ENCODE results near the gene ZFP69B.

ZFP69B gene

DNA sequence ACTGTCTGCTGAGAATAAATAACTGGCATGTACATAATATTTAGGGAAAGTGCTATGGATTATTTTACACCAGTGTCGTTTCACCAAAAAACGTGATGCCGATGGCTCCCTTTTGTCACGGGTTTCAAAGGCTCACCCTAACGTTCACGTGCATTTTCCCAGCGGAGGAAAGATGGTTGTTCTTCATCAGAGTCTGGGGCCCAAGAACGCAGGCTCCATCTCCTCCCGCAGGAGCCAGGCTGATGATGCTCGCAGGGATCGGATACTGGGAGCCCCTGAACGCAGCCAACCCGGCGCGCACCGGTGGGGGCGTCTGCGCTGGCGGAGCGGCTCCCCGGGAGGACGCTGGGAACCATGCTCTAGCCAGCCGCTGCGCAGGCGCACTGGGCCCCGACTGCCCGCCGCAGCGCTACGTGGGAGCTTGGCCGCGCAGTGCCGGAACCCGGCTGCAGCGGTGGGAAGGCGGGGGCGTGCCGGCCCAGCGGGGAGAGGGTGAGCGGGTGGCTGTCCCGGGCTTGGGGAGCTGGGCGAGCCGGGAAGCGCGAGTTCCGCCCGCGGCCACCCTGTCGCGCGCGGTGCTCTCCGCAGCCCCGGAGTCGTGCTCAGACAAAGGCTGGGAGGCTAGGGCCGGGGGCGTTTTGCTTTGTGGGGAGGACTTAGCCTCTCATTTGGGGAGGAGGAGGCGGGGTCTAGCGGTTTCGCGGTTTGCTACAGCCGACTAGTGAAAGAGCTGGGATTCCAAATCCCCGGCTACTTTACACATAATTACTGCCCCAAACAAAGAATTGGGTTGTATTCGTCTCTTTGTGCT, at the start of gene ZFP69B:
Gene ZFP69B, plus strand, starts transcription at position 793 of the 811 bp plus-strand sequence. CDS start 486 bp downstream, outside the sequence.
- FAIRE-seq, result peak; percentile 88
- DNase-seq (ENCODE audit: insufficient read length, low spot score), result peak; percentile 92

DNA sequence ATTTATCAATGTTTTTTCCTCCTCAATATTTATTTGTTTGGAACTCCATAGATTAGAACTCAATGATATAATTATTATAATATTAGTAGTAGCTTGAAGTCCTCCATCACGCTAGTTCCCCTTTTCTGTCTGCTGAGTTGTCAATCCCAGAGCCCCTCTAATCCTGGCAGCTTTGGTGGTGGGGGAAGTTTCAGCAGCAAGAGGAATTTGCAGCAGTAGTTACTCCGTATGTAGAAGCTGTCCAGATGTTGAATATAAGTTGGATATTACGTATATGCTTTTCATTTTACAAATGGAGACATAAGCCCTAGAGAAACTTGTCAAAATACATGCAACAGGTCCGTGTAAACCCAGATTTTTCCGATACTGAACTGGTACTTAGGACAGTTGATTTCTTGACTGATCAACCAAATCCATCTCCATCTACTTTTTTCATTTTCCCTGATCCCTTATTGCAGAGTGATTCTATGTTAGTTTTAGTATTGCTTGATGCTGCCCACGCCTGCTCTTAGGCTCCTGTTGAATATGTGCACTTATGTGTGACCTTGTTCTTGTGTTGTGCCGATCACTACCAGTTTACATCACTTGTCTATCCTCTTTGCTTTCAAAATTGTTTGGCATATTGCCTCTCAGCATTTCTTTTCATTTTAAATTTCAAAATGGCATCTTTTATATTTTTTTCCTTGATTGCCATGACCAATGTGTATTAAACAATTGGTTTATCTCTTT, 48.6 kb upstream of the ZFP69B start:
- FAIRE-seq (no peak), DNase-seq (ENCODE audit: insufficient read length, low spot score) (no peak)

DNA sequence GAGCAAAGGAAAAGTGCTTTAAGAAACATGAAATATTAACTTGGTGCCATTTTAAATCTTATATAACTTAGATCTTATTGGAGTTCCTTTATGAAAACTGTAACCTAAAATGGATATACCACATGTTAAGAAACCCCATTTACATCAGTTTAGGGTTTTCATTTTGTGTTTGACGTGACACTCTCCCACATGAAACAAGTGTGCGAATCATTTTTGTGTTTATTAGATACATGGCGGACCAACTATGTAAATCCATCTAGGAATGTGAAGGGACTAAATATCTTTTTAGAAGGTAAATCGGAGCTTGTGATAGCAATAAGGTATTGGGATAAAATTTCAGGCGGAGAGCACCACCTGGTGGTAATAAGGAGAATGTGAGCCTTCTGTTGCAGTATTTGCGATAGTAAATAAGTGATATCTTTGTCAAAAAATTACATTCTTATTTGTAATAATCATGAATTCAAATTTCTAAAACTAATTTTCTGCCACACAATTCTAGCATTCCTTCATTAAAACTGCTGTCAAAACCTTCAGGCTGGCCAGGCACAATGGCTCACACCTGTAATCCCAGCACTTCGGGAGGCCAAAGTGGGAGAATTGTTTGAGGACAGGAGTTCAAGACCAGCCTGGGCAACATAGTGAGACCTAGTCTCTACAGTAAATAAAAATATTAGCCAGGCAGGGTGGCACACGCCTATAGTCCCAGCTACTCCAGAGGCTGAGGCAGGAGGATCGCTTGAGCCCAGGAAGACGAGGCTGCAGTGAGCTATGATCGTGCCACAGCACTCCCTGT, 45.4 kb upstream of the ZFP69B start:
- peak; percentile 44 for DNase-seq (ENCODE audit: insufficient read length, low spot score)
- no peak for FAIRE-seq

DNA sequence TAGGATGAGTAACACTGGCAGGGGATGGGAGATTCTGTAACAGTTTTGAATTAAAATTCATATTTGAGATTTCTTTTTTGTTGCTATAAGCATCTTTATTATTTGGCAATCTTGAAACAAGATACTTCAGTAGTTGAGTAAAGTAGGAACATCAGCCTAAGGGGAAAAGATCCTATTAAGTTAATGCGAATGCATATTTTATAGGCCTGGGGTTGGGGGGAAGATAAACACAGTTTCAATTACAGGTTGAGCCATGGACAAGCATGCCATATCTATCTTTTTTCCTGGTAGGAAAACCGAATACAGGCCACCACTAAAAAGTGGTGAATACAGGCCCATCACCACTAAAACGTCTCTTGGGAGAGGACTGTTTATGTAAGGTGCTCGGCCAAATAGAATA, 44.5 kb upstream of the ZFP69B start:
- FAIRE-seq, result no peak

DNA sequence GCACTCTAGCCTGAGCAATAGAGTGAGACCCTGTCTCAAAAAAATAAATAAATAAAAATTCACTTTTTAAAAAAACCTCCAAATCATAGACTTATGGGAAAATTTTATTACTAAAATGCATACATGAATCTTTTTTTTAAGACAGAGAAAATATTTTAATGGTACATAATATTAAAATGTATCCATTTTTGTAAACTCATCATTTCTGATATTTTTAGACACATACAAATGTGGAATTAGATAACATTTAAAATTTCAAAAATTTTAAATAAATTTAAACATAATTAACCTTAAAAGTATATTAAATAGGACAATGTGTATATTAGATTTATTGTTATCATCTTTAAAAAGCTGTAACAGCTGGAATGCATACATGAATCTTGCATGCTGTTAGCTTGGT, 42.8 kb upstream of the ZFP69B start:
- no peak for FAIRE-seq
- DNase-seq (ENCODE audit: insufficient read length, low spot score), result no peak

More for the DNA sequence above, 44.5 kb upstream of the ZFP69B start:
- DNase-seq (ENCODE audit: insufficient read length, low spot score), result no peak

DNA sequence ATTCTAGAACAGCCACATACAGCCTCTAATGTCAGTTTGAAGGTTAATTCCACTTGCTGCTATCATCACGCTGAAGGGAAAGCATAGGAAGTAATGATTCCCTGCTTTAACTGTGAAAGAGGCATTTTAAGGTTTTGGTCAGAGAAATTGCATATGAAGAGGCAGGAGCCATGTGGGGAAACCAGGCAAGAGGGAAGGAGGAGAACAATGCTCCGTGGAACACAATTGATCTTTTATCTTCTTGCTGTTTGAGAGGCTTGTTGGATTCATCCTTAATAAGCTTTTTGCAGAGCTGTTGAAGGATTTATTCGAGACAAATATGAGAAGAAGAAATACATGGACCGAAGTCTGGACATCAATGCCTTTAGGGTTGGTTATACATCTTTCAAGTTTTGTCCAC, 40.8 kb upstream of the ZFP69B start:
- DNase-seq (ENCODE audit: insufficient read length, low spot score) (no peak), FAIRE-seq (no peak)

DNA sequence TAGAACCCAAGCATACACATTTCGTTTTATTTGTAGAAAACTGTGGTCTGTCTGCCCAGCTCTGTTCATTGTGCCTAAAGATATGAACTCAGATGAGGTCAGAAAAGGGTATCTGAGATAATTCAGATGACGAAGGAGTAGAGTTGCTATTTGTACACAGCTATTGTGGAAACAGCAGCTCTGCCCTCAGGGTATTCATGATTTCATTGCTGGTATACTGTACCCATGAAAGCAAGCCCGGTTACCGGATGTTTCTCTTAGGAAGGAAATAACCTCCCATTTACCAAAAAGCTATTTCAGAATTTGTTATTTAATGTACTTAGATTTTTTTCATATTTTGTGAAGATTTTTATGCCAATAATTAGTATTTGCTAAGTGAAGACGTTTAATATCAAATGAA, 39.0 kb upstream of the ZFP69B start:
- no peak for DNase-seq (ENCODE audit: insufficient read length, low spot score)
- FAIRE-seq, result no peak

DNA sequence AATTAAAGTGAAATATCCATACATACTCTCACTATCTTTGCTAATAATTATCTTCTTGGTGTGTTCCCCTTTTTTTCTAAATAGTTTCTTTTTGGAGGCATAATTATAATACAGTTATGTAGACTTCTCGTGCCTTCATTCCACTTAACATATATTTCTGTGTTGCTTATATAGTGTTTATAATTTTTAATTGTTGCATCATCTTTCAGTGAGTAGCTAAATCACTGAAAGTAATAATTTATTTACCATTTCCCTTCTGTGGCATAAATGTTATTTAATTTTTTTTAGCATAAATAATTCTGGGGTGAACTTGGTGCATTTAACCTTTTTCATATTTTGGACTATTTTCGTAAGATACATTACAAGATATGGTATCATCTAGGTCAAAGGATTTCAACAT, 38.4 kb upstream of the ZFP69B start:
- DNase-seq (ENCODE audit: insufficient read length, low spot score) (no peak), FAIRE-seq (no peak)

DNA sequence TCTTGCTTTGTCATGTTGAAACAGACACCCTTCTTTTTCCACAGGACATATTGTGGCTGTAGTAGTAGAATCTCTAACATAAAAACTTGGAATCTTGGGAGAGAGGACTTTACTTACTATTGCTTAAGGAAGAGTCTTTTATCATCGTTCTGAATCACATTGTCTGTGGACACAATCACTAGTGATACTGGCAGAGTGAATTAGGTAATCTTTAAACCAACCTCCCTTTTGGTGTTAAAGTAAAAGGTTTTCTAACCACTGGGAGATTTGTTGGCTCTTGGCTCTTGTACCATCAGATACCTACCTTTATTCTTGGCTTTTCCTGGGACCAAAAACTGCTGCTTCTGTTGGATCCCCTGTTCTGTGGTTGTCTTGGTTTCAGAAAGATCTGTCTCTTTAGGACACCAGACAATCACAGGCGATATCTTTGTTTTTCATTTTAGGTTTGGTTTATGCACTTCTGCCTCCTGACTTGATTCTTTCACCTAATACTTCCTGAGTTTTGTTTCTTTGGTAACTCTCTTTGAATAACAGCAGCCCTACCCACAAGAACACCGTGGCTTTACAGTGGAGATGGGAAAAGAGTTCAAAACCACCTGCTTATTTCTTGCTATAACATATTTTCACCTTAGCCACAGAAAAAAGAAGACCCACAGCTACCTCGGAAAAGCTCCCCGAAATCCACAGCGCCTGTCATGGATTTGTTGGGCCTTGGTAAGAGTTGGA, 36.6 kb upstream of the ZFP69B start:
- DNase-seq (ENCODE audit: insufficient read length, low spot score) (no peak), FAIRE-seq (no peak)

DNA sequence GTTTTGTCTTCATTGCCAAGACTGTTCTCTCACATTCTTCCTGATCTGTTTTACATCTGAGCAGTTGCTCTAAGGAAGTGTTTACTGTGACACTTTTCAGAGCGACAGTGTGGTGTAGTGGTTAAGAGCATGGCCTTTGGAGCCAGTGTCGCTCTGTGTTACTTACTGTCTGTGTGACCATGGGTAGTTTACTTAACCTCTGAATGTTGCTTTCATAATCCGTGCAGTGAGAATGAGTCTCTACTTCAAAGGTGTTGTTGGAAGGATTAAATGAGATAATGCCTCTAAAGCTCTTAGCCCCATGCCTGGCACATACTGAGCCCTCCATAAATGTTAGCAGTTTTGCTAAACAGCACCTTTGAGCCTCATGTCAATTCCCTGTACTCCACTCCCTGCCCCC, 35.9 kb upstream of the ZFP69B start:
- FAIRE-seq, result no peak
- no peak for DNase-seq (ENCODE audit: insufficient read length, low spot score)

DNA sequence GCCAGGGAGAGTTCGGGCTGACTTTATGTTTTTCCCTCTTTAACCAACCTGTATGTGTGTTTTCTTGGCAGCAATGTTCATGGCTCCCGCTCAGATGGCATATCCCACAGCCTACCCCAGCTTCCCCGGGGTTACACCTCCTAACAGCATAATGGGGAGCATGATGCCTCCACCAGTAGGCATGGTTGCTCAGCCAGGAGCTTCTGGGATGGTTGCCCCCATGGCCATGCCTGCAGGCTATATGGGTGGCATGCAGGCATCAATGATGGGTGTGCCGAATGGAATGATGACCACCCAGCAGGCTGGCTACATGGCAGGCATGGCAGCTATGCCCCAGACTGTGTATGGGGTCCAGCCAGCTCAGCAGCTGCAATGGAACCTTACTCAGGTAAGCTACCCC, 33.6 kb upstream of the ZFP69B start:
- DNase-seq (ENCODE audit: insufficient read length, low spot score) (no peak), FAIRE-seq (no peak)

DNA sequence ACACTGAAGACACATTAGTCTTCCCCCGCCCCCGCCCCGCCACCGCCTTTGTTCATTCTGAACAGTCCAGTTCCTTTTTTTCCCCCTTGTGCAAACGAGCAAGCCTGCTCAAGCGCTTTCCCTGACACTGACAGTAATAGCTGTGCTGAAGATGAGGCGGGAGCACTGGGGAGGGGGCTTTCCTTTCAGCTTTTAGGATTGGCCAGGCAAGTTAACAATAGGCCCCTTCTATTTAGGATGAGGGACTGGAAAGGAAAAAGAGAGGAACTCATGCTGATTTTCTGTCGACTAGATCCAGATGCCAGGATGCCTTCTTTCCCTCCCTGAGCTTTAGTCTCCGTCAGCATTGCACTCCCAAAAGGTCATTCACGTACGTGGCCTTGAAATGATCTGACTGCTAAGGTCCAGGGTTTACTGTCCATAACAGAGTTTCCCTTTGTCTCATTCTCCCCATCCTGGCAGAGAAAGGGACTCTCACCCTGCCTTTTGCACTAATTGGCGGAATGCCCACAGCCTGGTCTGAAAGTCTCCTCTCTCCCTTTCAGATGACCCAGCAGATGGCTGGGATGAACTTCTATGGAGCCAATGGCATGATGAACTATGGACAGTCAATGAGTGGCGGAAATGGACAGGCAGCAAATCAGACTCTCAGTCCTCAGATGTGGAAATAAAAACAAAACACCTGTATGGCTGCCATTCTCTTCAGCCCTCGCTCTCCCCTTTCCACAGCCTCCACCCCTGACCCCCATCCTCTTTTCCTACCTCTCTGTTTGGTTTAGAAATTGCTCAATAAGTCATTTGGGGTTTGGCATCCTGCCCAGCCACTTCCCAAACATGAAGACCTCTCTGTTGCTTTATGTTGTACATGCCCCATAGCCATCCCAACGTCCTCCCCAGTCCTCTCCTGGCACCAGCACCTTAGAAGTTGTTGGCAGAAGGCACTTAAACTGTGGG, 28.6 kb upstream of the ZFP69B start:
- DNase-seq (ENCODE audit: insufficient read length, low spot score), result no peak
- FAIRE-seq, result no peak

DNA sequence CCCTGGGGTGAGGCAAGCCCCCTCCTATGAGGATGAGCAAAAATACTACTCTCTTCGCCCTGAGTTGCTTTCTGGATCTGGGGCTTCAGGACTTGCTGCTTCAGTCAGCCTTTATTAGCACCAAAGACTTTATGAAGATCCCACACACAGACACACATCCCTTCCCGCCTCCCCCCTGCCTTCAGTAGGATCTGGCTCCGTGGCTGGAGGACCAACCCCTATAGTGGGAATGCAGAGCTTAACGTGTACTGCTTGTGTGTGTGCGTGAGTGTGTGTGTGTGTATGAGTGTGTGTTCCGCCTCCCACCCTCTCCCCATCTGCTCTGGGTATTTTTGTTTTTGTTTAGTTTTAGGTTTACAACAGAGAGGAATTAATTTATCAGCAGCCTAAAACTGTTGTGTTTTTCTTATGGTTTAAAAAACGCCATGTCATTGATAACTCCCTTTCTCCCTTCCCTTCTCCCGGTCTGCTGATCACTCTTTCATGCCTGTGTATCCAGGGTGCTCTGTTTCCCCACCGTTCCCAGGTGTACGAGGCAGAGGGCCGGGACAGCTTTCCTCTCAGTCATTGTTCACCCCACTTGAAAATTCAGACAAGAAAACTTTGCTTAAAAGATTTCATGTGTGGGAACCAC, 27.5 kb upstream of the ZFP69B start:
- FAIRE-seq (no peak), DNase-seq (ENCODE audit: insufficient read length, low spot score) (no peak)

DNA sequence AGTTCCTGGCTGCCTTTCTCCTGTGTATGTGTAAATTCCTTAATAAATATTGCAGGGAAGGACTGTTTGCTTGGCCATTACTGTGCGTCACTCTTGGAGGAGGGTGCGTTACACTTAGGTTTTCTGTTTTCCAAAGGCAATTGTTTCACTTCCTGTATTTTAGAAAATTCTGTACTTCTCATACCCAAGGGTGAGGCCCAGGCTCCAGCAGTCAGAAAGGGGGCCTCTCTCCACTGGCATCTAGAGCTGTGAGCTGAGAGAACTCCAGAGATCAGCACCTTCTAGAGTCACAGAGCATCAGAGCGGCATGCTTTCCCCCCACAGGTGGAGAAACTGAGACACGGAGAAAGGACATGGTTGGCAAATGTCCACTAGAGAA, 27.0 kb upstream of the ZFP69B start:
- no peak for DNase-seq (ENCODE audit: insufficient read length, low spot score)
- FAIRE-seq, result no peak

DNA sequence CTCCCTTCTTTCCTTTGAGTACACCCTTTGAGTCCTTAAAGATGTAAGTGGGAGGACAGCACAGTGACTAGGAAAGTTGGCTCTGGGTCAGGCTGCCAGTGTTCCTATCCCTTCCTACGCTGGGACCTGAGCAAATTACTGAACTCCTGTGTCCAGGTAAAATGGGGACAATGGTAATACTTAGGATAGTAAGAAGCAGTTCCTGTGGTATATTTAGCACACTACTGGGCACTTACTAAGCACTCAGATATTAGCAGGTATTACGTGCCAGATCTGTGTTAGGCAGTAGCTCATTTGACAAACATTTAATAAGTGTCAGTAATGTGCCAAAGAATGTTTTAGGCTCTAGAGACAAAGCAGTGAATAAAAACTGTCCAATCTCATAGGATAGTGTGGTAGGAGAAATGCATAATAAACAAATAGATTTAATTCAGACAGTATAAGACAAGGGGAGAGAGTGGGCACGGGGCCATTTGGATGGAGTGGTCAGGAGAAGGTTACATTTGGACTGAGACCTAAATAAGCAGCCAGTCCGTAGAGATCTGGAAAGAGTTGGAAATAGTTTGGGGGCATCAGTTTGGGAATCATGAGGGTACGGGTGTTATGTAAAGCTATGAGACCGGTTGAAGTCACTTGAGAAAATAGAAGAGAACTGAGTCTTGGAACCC, 26.2 kb upstream of the ZFP69B start:
- FAIRE-seq (no peak), DNase-seq (ENCODE audit: insufficient read length, low spot score) (no peak)

DNA sequence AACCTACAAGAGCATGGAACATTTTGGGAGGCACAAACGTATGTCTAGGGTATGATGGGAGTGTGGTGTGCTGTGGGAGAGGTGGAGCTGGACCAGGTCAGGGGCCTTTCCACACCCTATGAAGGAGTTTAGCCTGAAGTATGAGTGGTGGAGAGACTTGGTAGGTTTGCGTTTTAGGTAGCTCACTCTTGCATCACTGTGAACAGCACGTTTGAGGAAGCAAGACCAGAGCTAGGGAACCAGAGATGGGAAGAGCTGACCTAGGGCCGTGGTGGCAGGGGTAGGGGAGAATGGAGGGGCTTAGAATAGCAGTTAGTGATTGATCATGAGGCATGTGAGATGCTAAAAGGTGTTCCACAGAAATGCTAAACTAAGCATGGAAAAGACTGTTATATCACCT, 25.1 kb upstream of the ZFP69B start:
- no peak for DNase-seq (ENCODE audit: insufficient read length, low spot score)
- no peak for FAIRE-seq

DNA sequence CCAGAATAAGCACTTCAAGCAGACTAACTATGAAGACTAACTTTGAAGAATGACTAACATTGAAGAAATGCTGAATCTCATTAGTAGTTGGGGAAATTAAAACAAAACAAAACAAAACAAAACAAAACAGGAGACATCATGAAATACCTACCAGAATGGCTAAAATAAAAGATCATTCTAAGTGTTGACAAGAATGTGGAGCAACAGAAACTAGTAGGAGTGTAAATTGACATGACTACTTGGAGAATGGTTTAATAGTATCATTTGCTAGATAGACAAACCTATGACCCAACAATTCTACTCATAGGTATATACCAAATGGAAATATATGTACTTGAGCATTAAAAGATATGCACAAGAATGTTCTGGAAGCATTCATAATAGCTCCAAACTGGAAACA, 18.9 kb upstream of the ZFP69B start:
- DNase-seq (ENCODE audit: insufficient read length, low spot score), result no peak
- FAIRE-seq, result no peak

DNA sequence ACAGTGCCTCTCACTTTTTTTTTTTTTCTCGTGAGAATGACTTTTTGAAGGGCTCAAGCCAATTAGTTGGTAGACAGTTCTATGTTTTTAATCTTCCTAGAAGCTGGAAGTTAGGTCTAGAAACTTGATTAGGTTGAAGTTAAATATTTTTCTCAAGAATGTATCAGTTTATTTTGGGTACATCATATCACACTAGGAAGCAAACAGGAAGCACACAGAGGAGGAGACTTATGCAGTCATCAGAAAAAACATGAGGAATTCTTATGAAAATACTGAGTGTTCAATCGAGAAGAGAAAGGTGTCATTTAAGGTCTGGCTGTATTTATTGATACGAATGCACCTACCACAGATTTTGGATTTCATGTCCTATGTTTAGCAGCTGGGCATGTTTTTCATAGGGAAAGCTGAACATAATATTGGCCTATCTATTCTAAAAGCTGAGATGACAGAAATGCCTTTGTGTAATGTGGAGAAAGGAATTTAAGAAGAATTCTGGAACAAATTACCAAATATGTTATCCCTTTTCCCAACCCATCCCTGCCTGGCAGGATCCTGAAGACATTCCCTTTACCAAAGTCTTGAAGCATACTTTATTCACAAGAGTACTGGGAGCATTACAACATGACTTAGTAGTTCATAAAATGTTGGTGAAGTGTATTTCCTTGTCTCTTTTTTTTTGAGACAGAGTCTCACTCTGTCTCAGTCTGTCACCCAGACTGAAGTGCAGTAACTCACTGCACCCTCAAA, 17.5 kb upstream of the ZFP69B start:
- no peak for DNase-seq (ENCODE audit: insufficient read length, low spot score)
- no peak for FAIRE-seq
